CD4-positive, alpha-beta T cell treated with Interleukin-15 for 1 hour (primary cell): ENCODE data around the gene PLEKHO2.
A peak's percentile ranks its signal among the peaks of the same experiment; 100 is the strongest.
"Not testable (repeated sequence)": the region's sequence is repeated elsewhere in the genome, so short reads cannot be mapped to it uniquely, and the experiment has no call there.

Experiments
- DNase-seq: peaks from one replicate; pipeline ENCODE4 v3.0.0-alpha.2; 2020

PLEKHO2 gene, protein sequence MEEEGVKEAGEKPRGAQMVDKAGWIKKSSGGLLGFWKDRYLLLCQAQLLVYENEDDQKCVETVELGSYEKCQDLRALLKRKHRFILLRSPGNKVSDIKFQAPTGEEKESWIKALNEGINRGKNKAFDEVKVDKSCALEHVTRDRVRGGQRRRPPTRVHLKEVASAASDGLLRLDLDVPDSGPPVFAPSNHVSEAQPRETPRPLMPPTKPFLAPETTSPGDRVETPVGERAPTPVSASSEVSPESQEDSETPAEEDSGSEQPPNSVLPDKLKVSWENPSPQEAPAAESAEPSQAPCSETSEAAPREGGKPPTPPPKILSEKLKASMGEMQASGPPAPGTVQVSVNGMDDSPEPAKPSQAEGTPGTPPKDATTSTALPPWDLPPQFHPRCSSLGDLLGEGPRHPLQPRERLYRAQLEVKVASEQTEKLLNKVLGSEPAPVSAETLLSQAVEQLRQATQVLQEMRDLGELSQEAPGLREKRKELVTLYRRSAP

DNA sequence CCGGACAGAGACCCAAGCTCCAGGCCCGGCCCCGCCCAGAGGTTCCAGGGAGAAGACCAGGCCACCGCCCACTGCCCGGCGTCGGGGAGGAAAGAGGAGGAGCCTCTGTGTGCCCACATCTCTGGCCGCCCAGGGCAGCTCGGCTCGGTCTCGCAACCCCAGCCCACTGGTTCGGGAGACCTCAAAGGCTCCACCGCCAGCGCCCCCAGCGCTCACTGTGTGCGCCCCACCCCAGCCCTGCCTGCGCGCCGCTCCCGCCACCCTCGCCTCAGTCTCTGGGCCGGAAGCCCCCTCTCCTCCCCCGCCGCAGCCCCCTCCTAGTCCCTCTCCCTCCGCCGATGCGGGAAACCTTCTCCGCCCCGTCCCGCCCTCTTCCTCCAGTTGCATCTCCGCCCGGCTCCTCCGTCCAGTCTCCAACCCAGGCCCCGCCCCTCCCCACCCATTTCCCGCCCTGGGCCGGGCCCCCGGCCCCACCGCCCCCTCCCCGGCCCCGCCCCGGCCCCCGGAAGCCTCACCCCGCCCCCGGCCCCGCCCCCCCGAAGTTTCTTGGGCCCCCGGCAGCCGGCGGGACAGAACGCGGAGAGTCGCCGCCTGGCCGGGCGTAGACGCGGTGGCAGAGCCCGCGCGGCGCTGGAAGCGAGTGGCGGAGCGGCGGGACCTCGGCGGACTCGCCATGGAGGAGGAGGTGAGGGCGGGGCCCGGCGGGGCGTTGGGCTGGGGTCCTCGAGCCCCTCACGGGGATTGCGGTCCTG, at the start of gene PLEKHO2:
Gene PLEKHO2 (plus strand): TSS at position 572 of the 752 bp plus-strand sequence. CDS start 102 bp downstream, at position 674.
- peak; percentile 95 for DNase-seq

DNA sequence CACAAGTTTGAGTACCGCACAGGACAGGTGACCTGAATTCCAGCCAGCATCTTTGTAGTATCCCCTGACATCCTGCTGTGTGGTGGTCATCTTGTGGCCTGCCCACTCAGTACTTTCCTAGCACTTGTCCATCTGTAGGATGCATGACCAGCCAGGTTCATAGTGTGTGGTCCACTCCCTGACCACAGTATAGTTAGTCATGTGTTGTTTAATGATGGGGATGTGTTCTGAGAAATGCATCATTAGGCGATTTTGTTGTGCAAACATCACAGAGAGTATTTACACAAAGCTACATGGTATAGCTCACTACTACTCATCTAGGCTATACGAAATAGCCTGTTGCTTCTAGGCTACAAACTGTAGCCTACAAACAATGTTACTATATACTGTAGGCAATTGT, 49.4 kb upstream of the PLEKHO2 start:
- DNase-seq = no peak

DNA sequence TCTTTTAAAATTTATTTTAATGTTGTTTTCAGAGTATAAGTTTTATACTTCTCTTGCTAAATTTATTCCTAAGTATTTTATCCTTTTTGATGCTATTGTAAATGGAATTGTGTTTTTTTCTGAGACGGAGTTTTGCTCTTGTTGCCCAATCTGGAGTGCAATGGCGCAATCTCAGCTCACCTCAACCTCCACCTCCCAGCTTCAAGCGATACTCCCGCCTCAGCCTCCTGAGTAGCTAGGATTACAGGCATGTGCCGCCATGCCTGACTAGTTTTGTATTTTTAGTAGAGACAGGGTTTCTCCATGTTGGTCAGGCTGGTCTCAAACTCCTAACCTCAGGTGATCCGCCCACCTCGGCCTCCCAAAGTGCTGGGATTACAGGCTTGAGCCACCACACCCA, 46.4 kb upstream of the PLEKHO2 start:
- not testable (repeated sequence) for DNase-seq

DNA sequence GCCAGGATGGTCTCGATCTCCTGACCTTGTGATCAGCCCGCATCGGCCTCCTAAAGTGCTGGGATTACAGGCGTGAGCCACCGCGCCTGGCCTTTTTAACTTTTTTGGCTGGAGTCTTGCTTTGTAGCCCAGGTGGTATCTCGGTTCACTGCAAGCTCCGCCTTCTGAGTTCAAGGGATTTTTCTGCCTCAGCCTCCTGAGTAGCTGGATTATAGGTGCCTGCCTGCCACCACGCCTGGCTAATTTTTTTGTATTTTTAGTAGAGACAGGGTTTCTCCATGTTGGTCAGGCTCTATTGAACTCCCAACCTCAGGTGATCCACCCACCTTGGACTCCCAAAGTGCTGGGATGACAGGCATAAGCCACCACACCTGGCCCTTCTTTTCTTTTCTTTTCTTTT, 45.8 kb upstream of the PLEKHO2 start:
- DNase-seq = not testable (repeated sequence)

DNA sequence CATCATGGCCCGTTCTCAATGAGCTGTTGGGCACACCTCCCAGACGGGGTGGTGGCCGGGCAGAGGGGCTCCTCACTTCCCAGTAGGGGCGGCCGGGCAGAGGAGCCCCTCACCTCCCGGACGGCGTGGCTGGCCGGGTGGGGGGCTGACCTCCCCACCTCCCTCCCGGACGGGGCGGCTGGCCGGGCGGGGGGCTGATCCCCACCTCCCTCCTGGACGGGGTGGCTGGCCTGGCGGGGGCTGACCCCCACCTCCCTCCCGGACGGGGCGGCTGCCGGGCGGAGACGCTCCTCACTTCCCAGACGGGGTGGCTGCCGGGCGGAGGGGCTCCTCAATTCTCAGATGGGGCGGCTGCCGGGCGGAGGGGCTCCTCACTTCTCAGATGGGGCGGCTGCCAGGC, 42.8 kb upstream of the PLEKHO2 start:
- not testable (repeated sequence) for DNase-seq

DNA sequence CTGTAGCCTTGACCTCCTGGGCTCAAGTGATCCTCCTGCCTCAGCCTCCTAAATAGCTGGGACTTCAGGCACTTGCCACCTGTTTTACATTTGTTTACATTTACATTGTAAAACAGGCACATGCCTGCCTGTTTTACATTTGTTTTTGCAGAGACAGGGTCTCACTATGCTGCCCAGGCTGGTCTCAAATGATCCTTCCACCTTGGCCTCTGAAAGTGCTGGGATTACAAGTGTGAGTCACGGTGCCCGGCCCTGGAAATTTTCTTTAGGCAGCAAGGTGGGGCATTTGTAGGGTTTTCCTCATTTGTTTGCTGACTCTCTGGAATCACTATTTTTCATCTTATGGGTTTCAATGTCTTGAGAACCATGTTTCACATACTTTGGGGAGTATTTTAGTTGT, 41.2 kb upstream of the PLEKHO2 start:
- no peak for DNase-seq

DNA sequence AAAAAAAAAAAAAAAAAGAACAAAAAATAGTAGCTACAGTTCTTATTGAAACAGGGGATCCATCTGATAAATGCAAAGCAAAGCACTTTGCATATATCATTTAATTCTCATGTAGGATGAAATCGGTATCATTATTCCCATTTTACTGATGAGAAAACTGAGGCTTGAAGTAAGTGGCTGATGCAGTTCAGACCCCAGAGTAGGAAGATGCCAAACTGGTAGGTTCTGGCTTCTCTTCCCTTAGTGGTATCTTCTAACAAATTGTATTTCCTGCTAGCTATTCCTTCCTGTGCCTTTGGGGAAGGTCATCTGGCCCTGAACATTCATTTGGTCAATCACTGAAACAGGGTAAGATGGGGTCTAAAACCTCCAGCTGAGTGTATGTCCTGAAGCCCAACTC, 38.2 kb upstream of the PLEKHO2 start:
- no peak for DNase-seq

DNA sequence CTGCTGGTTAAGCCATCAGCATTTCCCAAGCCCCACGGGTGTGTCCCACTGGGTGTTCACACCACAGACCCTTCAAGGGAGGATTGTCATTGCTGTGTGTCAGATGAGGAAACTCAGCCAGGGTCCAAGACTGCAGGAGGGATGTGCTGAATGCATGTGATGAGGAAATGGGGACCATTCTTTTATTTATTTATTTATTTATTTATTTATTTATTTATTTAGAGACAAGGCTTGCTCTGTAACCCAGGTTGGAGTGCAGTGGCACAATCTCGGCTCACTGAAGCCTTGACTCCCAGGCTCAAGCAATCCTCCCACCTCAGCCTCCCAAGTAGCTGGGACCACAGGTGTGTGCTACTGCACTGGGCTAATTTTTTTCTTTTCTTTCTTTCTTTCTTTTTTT, 37.1 kb upstream of the PLEKHO2 start:
- DNase-seq = no peak

DNA sequence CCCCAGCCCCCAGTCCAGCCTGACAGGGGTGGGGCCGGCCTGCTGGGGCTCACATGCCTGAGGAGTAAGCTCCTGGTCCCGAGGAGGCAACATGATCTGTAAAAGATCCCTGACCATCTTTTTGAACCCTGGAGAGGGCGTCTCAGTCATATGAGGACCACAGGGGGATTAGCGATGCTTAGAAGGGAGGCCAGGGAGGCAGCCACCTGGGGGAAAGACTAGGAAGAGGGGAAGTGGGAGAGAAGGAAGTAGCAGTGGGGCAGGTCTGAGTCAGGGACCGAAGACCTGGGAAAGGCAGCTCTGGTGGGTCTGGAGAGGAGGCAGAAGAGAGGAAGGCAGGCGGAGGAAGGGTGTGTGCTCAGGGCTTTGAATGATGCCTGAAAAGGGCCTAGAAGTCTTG, 35.2 kb upstream of the PLEKHO2 start:
- no peak for DNase-seq

DNA sequence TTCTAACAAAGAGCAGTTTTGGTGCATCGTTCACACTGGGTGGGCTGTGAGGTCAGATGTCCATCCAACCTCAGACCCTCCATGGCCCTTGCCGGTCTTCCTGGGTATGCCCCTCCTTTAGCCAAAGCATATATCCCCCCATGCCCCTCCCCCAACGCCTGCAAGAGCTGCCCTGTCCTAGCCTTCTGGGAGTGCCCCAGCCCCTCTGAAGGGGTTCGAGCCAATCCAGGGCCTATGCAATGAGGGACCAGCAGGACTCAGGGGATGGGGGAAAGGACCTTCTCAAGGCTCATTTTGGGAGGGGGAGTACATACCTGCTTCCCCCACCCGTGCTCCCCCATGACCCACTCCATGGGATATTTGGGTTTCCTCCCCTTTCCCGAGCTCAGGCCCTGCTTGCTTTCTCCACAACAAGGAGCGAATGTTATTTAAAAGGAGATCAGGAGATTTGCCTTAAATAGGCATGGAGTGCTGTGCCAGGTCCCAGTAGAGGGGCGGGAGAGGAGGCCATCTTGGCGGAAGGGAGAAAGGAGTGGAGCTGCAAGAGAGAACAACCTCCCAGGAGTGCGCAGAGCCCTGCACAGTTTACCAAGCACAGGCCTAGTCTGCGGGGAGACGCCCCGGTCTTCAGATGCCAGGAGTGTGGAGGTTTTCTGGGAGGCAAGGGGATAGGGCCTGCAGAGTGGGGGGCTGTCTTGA, 34.5 kb upstream of the PLEKHO2 start:
- DNase-seq = no peak

DNA sequence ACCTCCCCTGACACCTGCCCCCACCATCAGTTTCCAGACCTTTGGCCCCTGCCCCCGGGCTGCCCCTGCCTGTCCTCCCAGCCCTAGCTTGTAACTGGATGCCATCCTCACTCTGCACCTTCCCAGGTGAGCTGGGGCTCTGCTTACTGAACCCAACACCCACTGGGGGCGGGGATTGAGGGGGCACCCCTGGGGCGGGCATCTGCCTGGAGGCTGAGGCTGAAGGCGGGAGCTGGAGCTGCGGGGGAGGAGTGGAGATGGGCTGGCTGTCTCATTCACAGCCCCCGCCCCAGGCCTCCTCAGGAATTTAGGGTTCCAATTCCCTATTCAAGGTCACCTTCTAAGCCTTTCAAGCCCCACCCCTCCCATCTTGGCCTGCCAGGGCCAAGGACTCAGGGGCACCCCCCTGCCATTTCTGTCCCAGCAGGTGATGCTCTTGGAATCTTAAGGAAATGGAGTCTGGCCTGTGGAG, 33.9 kb upstream of the PLEKHO2 start:
- no peak for DNase-seq

DNA sequence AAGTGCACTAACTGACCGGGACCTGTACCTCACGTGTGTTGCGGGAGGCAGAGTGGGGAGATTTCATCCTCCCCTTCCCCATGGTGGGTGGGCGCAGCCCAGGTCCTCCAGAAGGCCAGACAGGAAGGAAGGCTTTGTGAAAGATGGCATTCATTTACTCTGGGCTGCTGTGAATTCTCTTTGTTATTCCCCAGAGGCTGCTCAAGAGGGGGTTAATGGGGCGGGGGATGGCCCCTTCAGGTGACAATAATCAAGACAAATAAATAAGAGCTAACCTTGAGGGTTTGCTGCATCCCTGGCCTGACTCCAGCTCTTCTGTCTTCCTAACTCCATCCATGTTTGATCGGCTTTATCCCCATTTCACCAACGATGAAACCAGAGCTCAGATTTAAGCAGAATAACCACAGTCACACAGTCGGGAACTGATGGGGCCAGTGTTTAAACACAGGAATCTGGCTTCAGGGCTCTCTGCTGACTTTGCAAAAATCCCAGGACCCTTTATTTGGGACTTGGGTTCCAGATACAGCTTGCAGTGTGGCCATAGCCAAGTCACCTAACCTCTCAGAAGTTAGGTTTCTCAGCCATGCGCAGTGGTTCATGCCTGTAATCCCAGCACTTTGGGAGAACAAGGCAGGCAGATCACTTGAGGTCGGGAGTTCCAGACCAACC, 32.8 kb upstream of the PLEKHO2 start:
- no peak for DNase-seq

DNA sequence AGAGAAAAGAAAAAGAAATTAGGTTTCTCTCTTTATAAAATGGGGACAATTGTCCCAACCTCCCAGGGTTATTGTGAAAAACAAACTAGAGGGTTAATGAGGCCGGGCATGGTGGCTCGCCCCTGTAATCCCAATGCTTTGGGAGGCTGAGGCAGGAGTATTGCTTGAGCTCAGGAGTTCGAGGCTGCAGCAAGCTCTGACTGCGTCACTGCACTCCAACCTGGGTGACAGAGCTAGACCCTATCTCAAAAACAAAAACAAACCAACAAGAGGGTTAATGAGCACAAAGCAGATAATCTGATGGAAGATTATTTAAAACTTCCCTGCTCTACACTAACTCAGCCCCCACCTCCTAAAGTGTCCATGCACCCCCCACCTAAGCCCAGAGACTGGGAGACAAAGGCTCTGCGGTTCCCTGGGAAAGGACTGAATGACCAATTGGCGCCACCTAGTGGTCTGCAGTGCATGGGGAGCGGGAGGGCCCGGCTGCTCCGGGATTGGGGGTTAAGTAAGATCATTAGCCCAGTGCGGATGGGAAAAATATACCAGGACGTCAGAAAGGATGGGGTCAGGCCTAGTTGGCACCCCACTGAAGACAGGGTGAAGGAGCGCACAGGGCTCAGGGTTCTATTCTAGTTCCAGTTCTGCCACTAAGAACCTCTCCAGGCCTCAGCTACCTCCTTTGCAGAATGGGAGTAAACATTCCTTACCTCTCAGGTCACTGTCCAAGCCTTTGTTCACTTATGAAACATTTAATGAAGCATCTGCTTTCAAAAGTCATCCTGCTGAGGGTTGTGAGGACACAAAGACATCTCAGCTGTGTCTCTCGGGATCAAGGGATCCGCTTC, 31.8 kb upstream of the PLEKHO2 start:
- DNase-seq = peak; percentile 58

DNA sequence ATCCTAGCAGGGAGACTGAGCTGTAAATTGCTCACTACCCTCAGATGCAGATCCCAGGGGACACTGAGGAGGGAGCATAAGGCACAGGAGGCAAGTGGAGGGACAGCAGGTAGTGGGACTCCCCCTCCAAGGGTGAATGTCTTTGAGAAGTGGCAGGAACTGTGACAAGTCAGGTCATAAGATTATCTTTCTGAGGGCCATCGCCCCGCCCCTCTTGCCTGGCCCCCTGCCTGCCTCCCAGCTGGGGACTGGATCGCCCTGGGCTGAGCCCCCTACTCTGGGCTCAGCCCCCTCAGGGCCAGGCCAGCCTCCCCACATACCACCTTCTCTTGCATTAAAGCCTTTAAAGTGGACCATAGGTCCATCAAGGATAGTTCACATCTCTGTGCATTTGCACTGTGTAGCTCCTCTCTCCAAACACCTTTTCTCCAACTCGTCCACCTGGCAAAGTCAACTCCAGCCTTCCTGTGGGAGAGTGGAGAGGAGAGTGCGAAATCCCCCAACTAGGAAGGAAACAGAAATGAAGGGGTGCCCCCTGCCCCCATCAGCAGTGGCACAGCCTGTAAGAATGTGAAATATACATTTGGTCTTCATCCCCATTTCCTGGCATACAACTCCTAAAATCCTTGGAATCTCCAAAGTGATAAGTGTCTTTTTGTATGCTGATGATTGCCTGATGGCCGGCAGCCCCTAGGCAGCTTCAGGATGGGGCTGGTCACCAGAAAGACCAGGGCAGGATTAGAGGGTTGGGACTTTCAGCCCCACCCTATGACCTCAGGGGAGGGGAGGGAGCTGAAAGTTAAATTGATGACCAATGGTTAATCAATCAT, 31.0 kb upstream of the PLEKHO2 start:
- no peak for DNase-seq

DNA sequence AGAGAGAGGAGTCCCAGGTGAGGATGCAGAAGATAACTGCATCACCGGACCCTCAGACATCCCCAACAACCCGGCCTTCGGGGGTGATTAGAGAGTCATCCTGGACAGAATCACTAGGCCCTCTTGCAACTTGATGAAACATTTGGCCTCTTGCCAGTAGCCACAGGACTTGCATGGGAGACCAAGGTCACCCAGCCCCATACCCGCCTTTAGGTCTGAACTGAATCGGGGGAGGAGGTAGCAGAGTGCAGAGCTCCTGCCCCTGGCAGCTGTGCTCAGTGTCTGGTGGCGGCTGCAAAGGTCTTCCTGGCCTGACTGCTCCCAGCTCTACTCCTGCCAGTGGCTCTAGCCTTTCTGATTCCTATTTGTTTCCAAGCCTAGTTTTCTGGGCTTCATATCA, 28.6 kb upstream of the PLEKHO2 start:
- no peak for DNase-seq

DNA sequence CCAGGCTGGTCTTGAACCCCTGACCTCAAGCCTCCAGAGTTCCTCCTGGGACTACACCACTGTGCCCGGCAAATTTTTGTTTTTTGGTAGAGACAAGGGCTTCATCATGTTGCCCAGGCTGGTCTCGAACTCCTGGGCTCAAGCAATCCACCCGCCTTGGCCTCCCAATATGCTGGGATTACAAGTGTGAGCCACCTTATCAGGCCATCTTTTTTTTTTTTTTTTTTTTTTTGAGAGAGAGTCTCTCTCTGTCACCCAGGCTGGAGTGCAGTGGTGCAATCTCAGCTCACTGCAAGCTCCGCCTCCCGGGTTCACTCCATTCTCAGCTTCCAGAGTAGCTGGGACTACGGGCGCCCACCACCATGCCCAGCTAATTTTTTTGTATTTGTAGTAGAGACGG, 27.4 kb upstream of the PLEKHO2 start:
- DNase-seq = not testable (repeated sequence)

DNA sequence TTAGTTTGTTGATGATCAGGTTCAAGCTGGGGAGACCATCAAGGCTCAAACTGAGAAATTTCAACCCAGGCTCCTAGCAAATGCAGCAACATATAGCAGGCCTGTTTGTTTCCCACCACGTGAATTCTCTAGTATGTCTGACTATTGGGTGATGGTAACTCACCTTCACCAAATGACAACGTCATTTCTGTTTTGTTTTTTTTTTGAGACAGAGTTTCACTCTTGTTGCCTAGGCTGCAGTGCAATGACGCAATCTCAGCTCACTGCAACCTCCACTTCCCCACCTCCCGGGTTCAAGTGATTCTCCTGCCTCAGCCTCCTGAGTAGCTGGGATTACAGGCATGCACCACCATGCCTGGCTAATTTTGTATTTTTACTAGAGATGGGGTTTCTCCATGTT, 26.8 kb upstream of the PLEKHO2 start:
- not testable (repeated sequence) for DNase-seq

DNA sequence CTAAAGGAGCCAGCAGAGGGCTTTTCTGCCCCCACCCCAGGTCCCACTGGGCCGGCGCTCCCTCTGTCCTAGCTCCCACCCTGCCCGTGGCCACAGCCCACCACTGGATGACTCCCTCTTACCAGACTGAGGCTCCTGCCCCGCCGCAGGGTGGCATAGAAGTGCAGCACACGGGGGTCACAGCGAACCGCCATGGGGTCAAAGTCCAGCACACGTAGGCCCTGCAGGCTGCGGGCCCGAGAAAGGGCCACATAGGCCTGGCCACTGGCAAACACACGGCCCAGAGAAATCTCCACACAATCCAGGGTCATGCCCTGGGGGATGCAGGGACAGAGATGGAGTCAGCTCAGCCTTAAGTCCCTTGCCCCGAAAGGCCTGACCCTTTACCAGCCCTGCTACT, 25.3 kb upstream of the PLEKHO2 start:
- DNase-seq = no peak

DNA sequence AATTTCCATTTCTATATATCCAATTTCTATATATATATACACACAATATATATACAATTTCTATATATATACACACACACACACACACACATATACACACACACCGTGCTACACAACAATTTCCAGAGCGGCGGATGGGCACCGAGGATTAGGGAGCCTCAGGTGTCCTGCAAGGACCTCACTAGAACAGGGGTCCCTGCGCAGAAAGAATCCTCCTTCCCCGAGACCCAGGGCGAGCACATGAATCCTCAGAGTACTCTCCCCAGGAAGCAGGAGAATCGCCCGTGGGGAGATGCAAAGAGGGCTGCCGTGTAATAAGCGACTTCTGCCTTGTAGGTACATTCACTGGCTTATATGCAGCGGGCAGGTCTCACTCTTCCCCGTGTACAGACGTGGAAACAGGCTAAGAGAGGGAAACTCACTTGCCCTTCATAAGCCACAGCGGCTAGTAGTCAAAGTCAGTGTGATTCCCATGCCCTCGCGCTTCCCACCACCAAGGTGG, 16.7 kb upstream of the PLEKHO2 start:
- DNase-seq = no peak

DNA sequence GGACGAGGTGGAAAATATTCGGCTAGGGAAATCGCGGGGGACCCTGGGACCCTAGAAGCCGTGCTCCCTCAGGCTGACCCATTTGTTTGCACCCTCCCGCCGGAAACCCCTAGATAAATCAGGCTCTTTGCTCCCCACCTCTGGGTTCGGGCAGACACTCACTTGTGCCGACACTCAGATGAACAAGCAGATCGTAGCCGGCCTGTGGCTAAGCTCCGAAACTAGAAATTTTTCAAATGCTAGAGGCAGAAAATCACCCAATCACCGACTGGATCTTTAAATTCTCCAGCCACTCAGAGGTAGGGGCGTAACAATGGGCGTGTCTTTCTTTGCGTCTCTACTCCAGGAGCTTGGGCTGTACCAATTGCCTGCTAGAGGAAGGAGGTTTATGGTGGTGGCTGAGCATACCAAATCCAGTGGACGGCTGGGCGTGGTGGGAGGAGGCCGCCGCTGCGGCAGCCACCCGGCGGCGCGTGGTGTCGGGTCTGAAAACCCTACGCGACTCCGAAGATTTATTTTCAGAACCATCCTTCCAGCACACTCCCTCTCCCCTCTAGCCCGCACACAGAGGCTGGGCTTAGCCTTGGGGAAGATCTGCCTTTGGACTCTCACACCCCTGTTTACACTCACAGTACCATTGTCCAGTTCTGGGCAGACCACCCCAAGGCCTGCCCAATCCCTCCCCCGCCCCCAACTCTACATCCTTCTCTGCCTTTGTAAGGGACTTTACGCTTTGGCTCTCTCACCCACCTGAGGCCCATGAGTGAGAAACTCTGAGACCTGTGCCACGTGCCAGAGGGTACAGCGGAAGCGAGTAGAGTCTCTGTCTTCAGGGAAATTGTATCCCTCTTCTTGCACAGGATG, 16.1 kb upstream of the PLEKHO2 start, which contains the start of gene PIF1:
Gene PIF1 (minus strand): TSS at position 217 of the 864 bp plus-strand sequence. CDS start 1,312 bp downstream, outside the sequence.
- peak; percentile 94 for DNase-seq
